T-cell (primary cell): ENCODE measurements around the gene PCMTD2. TPM values are rescaled to one million over a fixed set of nuclear protein-coding genes. Genes with fewer than 3 reads are reported as not detected.

Source experiments
- ATAC-seq, 4 experiments: fragments of 200-7000 bp in 3 of 4; fragments of 150-1000 bp in 1 of 4; cut with Tn5 transposase; replicated peaks in 1 of 4; 1 replicate in 3 of 4; 2 replicates in 1 of 4; pipeline ENCODE4 v1.10.0; 2021; ENCODE audit warnings: moderate library complexity in 3 of 4, mild to moderate bottlenecking in 2 of 4, moderate number of reproducible peaks in 1 of 4
- CTCF ChIA-PET, 2 donors: fragments of 300-600 bp; sonication (Branson Sonifier 250); formaldehyde crosslinking; loops; one replicate each; lab custom pipeline; 2022; ENCODE audit warnings: antibody characterized with exemption in 2 of 2; lab: Charles Lee
- POLR2A ChIA-PET, 2 donors: fragments of 300-600 bp; sonication (Branson Sonifier 250); formaldehyde crosslinking; loops; one replicate each; lab custom pipeline; 2022; ENCODE audit warnings: antibody characterized with exemption in 2 of 2; lab: Charles Lee
- DNase-seq, 35 experiments: peaks; one replicate each; pipeline versions ENCODE4 v3.0.0 to v3.0.0-alpha.2; 2013 to 2023
- H3K27ac ChIP-seq: one replicate; pipeline ENCODE4 v1.5.1; 2013; ENCODE audit warnings: low read length
- H3K27me3 ChIP-seq, 2 experiments: replicated peaks in 1 of 2; 1 replicate in 1 of 2; 2 replicates in 1 of 2; pipeline versions ENCODE4 v1.6.1 to v1.7.0; 2013; ENCODE audit warnings: low read length in 1 of 2, mixed read lengths in 1 of 2; ENCODE audit not compliant: control insufficient read depth in 2 of 2, insufficient read depth in 2 of 2; ENCODE audit errors: extremely low read depth in 1 of 2
- H3K36me3 ChIP-seq, 2 donors: 1 replicate in 1 of 2; 2 replicates in 1 of 2; pipeline versions ENCODE4 v1.6.1 to v1.7.0; 2013; ENCODE audit warnings: low read length in 1 of 2; ENCODE audit not compliant: control insufficient read depth in 2 of 2, insufficient read depth in 1 of 2; ENCODE audit errors: extremely low read depth in 1 of 2
- H3K4me1 ChIP-seq, 2 experiments: 1 replicate in 1 of 2; 2 replicates in 1 of 2; pipeline versions ENCODE4 v1.6.1 to v1.7.0; 2013; ENCODE audit warnings: low read length in 2 of 2, mixed read lengths in 1 of 2; ENCODE audit not compliant: insufficient read depth in 2 of 2, control insufficient read depth in 1 of 2; ENCODE audit errors: extremely low read depth in 1 of 2
- H3K4me3 ChIP-seq, 2 donors: 1 replicate in 1 of 2; 2 replicates in 1 of 2; pipeline versions ENCODE4 v1.5.1 to v1.7.0; 2013; ENCODE audit warnings: mild to moderate bottlenecking in 2 of 2, low read length in 1 of 2, moderate library complexity in 1 of 2; ENCODE audit not compliant: control insufficient read depth in 1 of 2; ENCODE audit errors: extremely low read depth in 1 of 2
- H3K9me3 ChIP-seq: 2 replicates; pipeline ENCODE4 v1.7.0; 2013
- H3K27ac Mint-ChIP-seq, 2 donors: one replicate each; pipeline ENCODE4 v1.8.0; 2020 to 2021; ENCODE audit warnings: mild to moderate bottlenecking in 2 of 2, mixed read lengths in 2 of 2
- H3K27me3 Mint-ChIP-seq, 2 donors: one replicate each; pipeline ENCODE4 v1.8.0; 2021 to 2022; ENCODE audit warnings: mixed read lengths in 2 of 2
- H3K36me3 Mint-ChIP-seq: one replicate; pipeline ENCODE4 v1.8.0; 2021; ENCODE audit warnings: mixed read lengths
- H3K4me1 Mint-ChIP-seq, 3 donors: one replicate each; pipeline ENCODE4 v1.8.0; 2020 to 2022; ENCODE audit warnings: mixed read lengths in 3 of 3, mild to moderate bottlenecking in 1 of 3
- H3K4me3 Mint-ChIP-seq, 3 donors: one replicate each; pipeline ENCODE4 v1.8.0; 2020 to 2022; ENCODE audit warnings: mild to moderate bottlenecking in 3 of 3, mixed read lengths in 3 of 3, moderate library complexity in 3 of 3
- H3K9me3 Mint-ChIP-seq, 3 donors: one replicate each; pipeline ENCODE4 v1.8.0; 2020 to 2022; ENCODE audit warnings: mixed read lengths in 3 of 3
- WGBS: methylation state at CpG from one replicate; pipeline ENCODE4 v1.1.5; 2013; ENCODE audit warnings: missing lambda C conversion rate; ENCODE audit not compliant: insufficient coverage; 5-methylcytosine and 5-hydroxymethylcytosine counted together
- total RNA-seq, 35 experiments: library from RNA in 6 of 35; stranded (reverse) in 6 of 35; fragments of 120-200 nt in 1 of 35; gene quantifications; one replicate each; pipeline versions ENCODE4 v1.2.1 to v1.2.4 and lab custom pipeline; 2013 to 2026

Gene PCMTD2
- total RNA-seq, 5 donors from 2014 or later (not counting 1 experiment from before 2014, with no cell fraction given), result 92.0 to 175 (median 160) TPM

- H3K4me1 ChIP-seq, result peaks cover 0 to 12% of the 10 kb centered on the region in 2 experiments
- WGBS, result 93% methylated on average over 2 of the region's 5 CpGs
- Mint-ChIP-seq H3K36me3 (peaks cover 59% of the 10 kb centered on the region), H3K4me1 (peaks cover 46 to 54% (median 52%) of the 10 kb centered on the region in 3 donors), H3K27ac (no peak overlapping the region), H3K27me3 (no peaks in the 10 kb centered on the region), H3K9me3 (no peaks in the 10 kb centered on the region), H3K4me3 (no peak overlapping the region)
- no peak for ATAC-seq
- H3K36me3 ChIP-seq, result peaks cover 4 to 45% of the 10 kb centered on the region in 2 donors
- ChIA-PET POLR2A (no interaction called here), CTCF (no interaction called here)
- no peaks in the 10 kb centered on the region for H3K27me3 ChIP-seq
- DNase-seq, result no peak
- no peaks in the 10 kb centered on the region for H3K9me3 ChIP-seq
- no peak overlapping the region for H3K27ac ChIP-seq
- no peak overlapping the region for H3K4me3 ChIP-seq
These were observed 11.4 kb downstream of the PCMTD2 start for GRCh38 chr20:64266988-64267387.

DNA sequence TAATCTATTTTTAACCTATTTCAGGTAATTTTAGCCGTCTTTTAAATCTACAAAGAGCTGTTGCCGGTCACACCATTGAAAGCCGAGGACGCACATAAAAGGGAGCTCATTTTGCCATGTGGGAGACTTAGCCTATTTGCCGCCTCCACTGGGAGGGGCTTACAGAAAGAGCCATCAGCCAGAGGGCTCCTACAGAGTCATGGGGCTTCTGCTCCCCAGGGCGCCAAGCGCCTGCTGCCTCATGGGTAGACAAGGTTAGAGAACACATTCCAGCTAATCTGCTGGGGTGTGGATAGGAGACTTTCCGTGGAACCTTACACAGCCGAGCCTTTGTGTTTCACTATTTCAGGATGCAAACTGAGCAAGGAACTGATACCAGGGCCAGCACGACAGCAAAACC, 12.6 kb downstream of the PCMTD2 start:
- POLR2A ChIA-PET, result no interaction called here
- CTCF ChIA-PET, result no interaction called here
- 100% methylated on average over 6 of the region's 10 CpGs for WGBS

DNA sequence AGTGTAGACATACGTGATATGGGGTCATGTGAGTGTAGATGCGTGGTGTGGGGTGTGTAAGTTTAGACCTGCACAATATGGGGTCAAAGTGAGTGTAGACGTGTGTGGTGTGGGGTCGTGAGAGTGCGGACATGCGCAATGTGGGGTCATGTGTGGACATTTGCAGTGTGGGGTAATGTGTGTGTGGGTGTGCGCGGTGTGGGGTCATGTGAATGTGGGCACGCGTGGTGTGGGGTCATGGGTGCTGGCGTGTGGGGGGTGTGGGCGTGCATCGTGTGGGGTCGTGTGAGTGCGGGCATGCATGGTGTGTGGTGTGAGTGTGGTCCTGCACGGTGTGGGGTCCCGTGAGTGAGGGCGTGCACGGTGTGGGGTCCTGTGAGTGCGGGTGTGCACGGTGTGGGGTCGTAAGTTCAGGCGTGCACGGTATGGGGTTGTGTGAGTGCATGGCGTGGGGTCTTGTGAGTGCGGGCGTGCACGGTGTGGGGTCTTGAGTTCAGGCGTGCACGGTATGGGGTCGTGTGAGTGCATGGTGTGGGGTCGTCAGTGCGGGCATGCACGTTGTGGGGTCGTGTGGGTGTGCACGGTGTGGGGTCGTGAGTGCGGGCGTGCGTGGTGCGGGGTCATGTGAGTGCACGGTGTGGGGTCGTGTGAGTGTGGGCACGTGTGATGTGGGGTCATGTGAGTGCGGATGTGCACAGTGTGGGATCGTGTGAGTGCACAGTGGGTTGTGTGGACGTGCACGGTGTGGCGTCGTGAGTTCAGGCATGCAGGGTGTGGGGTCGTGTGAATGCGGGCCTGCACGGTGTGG, 14.3 kb downstream of the PCMTD2 start:
- peaks cover 18 to 28% (median 24%) of the 10 kb centered on the region in 3 donors for H3K4me1 Mint-ChIP-seq
- no peak for DNase-seq
- no peaks in the 10 kb centered on the region for H3K9me3 ChIP-seq
- no peaks in the 10 kb centered on the region for H3K9me3 Mint-ChIP-seq
- H3K27me3 Mint-ChIP-seq, result no peaks in the 10 kb centered on the region
- peaks cover 58% of the 10 kb centered on the region for H3K36me3 Mint-ChIP-seq
- POLR2A ChIA-PET, result no interaction called here
- peak overlapping the region in 1 of 2 donors; percentile 12 for H3K27ac Mint-ChIP-seq
- WGBS, result 98% methylated on average over 46 of the region's 53 CpGs
- no peak for ATAC-seq
- peaks cover 4 to 43% of the 10 kb centered on the region in 2 donors for H3K36me3 ChIP-seq
- no peak overlapping the region for H3K27ac ChIP-seq
- no peak overlapping the region for H3K4me3 Mint-ChIP-seq
- no peaks in the 10 kb centered on the region for H3K27me3 ChIP-seq
- no peak overlapping the region for H3K4me3 ChIP-seq
- H3K4me1 ChIP-seq, result peaks cover 0 to 4% of the 10 kb centered on the region in 2 experiments
- CTCF ChIA-PET, result no interaction called here

More for the DNA sequence above, 12.6 kb downstream of the PCMTD2 start:
- Histone ChIP-seq H3K4me1 (peaks cover 0 to 4% of the 10 kb centered on the region in 2 experiments), H3K4me3 (no peak overlapping the region), H3K27me3 (no peaks in the 10 kb centered on the region), H3K9me3 (no peaks in the 10 kb centered on the region), H3K27ac (no peak overlapping the region), H3K36me3 (peaks cover 4 to 45% of the 10 kb centered on the region in 2 donors)
- H3K36me3 Mint-ChIP-seq, result peaks cover 58% of the 10 kb centered on the region
- no peaks in the 10 kb centered on the region for H3K9me3 Mint-ChIP-seq
- no peaks in the 10 kb centered on the region for H3K27me3 Mint-ChIP-seq
- H3K27ac Mint-ChIP-seq, result no peak overlapping the region
- ATAC-seq, result no peak
- H3K4me1 Mint-ChIP-seq, result peaks cover 34 to 44% (median 40%) of the 10 kb centered on the region in 3 donors
- no peak overlapping the region for H3K4me3 Mint-ChIP-seq
- DNase-seq, result no peak

DNA sequence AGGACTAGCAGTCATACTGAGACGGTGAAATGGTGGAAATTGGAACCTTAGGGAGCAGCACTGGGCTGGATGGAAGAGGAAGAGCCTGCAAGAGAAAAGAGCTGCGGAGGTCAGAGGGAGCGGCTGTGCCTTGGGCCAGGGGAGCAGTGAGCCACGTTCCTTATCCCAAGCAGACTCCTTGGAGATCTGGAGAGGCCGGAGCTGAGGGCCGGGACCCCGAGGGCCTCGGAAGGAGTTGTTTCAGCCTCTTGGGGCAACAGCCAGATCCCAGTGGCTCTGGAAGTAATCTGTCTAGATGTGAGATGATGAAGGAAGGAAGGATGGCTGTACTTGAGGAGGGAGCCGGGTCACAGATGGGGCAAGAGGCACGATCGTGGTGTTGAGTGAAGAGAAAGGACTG, 16.1 kb downstream of the PCMTD2 start:
- Mint-ChIP-seq H3K36me3 (peaks cover 57% of the 10 kb centered on the region), H3K4me3 (no peak overlapping the region), H3K9me3 (no peaks in the 10 kb centered on the region), H3K27ac (no peak overlapping the region), H3K27me3 (no peaks in the 10 kb centered on the region), H3K4me1 (peaks cover 15 to 28% (median 22%) of the 10 kb centered on the region in 3 donors)
- CTCF ChIA-PET, result no interaction called here
- no peak for ATAC-seq
- 96% methylated on average over 10 of the region's 11 CpGs for WGBS
- Histone ChIP-seq H3K4me3 (no peak overlapping the region), H3K36me3 (peaks cover 4 to 40% of the 10 kb centered on the region in 2 donors), H3K4me1 (peaks cover 0 to 4% of the 10 kb centered on the region in 2 experiments), H3K27me3 (no peaks in the 10 kb centered on the region), H3K27ac (no peak overlapping the region), H3K9me3 (no peaks in the 10 kb centered on the region)
- POLR2A ChIA-PET, result no interaction called here
- DNase-seq, result no peak

DNA sequence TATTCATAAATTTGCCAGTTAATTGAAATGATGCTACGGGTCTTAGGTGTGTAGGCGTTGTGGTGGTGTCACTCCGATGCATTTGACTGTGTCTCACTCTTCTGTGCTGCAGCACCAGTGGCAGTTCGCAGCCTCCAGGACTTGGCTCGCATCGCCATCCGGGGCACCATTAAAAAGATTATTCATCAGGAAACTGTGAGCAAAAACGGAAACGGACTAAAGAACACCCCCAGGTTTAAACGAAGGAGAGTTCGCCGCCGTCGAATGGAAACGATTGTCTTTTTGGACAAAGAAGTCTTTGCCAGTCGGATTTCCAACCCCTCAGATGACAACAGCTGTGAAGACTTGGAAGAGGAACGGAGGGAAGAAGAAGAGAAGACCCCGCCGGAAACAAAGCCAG, 17.6 kb downstream of the PCMTD2 start:
- H3K4me3 ChIP-seq, result no peak overlapping the region
- WGBS, result 97% methylated on average over 9 of the region's 19 CpGs
- peaks cover 0 to 4% of the 10 kb centered on the region in 2 experiments for H3K4me1 ChIP-seq
- Mint-ChIP-seq H3K9me3 (no peaks in the 10 kb centered on the region), H3K36me3 (peaks cover 62% of the 10 kb centered on the region), H3K4me3 (no peak overlapping the region), H3K27me3 (no peaks in the 10 kb centered on the region), H3K4me1 (peaks cover 15 to 28% (median 24%) of the 10 kb centered on the region in 3 donors), H3K27ac (no peak overlapping the region)
- H3K36me3 ChIP-seq, result peaks cover 4 to 33% of the 10 kb centered on the region in 2 donors
- POLR2A ChIA-PET, result no interaction called here
- CTCF ChIA-PET, result no interaction called here
- no peaks in the 10 kb centered on the region for H3K27me3 ChIP-seq
- DNase-seq, result no peak
- no peak for ATAC-seq
- no peak overlapping the region for H3K27ac ChIP-seq
- H3K9me3 ChIP-seq, result no peaks in the 10 kb centered on the region

DNA sequence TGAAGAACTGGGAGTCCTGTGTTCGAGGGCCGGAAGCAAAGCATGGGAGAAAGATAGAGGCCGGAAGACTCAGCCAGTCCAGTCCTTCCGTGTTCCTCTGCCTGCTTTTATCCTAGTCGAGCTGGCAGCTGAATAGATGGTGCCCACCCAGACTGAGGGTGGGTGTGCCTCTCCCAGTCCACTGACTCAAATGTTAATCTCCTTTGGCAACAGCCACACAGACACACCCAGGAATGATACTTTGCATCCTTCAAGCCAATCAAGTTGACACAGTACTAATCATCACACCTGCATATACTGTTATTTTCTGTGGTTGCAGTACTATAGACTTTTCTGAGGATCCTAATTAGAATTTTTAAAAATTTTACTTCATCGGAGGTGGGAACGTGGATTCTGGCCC, 21.3 kb downstream of the PCMTD2 start:
- H3K27me3 Mint-ChIP-seq, result no peaks in the 10 kb centered on the region
- peaks cover 0 to 13% of the 10 kb centered on the region in 2 donors for H3K36me3 ChIP-seq
- 95% methylated on average over 5 of the region's 7 CpGs for WGBS
- POLR2A ChIA-PET, result no interaction called here
- no peaks in the 10 kb centered on the region for H3K27me3 ChIP-seq
- CTCF ChIA-PET, result no interaction called here
- peaks cover 37% of the 10 kb centered on the region for H3K36me3 Mint-ChIP-seq
- DNase-seq (no peak), ATAC-seq (no peak)
- H3K4me1 ChIP-seq, result peaks cover 0 to 9% of the 10 kb centered on the region in 2 experiments
- no peak overlapping the region for H3K4me3 Mint-ChIP-seq
- no peak overlapping the region for H3K27ac ChIP-seq
- H3K27ac Mint-ChIP-seq, result no peak overlapping the region
- H3K4me1 Mint-ChIP-seq, result peaks cover 9 to 29% (median 21%) of the 10 kb centered on the region in 3 donors
- H3K9me3 ChIP-seq, result no peaks in the 10 kb centered on the region
- no peaks in the 10 kb centered on the region for H3K9me3 Mint-ChIP-seq
- H3K4me3 ChIP-seq, result no peak overlapping the region
